Erythroblast (primary cell): ENCODE measurements around the gene NEMP2.

ENCODE experiments used
- DNase-seq, 2 experiments: peaks; one replicate each; lab custom pipeline; 2025; lab: John Stamatoyannopoulos, UW
- GATA1 ChIP-seq: IDR thresholded peaks from 2 replicates; pipeline ENCODE4 v1.6.1; 2011; ENCODE audit warnings: low read depth, mild to moderate bottlenecking, control low read depth, low read length, moderate library complexity
- POLR2A ChIP-seq: IDR thresholded peaks from 2 replicates; pipeline ENCODE4 v1.6.1; 2011; ENCODE audit warnings: mild to moderate bottlenecking, low read length

Gene NEMP2

DNA sequence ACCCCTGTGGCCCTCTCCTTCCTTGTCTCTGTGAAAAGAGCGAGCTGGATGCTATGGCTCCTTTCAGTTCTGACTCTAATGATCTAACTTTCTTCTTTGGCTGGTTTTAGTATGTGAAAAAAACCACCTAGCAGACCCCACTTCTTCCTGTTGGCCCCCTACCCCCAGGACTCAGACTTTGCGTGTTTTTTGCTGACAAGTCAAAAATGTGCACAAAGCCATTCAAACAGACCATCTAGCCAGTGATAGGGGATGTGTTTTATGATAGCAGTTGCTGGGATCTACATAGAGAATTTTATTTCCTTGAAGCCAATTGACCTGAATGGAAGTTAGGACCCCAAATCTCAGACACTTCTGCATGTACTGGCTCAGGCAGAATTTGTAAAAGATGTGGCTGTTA, 77.3 kb downstream of the NEMP2 start:
- no peak for TF ChIP-seq POLR2A
- no peak for TF ChIP-seq GATA1
- DNase-seq, result no peak

DNA sequence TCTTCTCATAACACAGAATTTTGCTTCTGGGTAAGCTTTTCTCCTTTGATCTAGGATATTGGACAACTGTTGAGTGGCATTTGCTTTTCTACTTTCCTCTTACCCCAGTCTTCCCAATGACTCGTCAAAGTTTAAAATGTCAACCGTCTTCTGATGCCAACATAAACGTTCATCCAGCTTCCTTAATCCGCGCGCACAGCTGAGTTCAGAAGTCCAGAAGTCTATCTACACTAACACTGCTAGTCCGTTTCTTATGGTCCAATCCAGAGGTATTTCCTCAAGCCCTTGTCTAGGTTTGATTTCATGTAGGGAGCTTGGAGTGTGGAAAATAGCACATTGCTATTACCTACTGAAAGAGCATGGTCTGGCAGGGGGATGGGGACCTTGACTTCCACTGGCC, 77.7 kb downstream of the NEMP2 start:
- DNase-seq, result no peak
- TF ChIP-seq GATA1, result no peak
- TF ChIP-seq POLR2A, result no peak

DNA sequence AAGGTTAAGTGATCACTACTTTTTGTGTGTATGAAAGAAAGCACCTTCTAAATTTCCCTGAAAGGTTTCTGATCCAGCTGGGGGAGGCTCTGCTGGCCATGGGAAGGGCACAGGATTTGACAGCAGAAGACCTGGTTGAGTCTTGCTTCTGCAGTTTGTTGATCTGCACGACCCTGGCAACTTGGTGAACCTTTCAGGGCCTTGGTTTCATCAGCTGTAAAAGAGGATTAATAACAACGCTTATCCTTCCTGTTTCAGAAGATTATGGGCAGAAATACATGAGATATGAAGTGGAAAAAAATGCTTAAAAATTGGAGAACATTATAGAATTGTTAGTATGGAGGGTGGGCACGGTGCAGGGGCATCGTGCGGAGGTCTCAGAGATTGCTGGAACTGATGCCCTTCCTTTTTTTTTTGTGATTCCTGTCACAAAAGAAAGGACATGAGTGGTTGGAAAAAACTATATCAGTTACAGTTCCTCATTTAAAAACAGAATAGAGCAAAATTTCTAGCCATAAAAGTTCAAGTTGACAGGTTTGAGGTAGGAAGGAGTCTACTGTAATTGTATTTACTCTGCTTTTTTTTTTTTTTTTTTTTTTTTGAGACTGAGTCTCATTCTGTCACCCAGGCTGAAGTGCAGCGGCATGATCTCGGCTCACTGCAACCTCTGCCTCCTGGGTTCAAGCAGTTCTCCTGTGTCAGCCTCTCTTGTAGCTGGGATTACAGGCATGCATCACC, 79.0 kb downstream of the NEMP2 start:
- TF ChIP-seq POLR2A, result no peak
- TF ChIP-seq GATA1, result no peak
- no peak for DNase-seq

DNA sequence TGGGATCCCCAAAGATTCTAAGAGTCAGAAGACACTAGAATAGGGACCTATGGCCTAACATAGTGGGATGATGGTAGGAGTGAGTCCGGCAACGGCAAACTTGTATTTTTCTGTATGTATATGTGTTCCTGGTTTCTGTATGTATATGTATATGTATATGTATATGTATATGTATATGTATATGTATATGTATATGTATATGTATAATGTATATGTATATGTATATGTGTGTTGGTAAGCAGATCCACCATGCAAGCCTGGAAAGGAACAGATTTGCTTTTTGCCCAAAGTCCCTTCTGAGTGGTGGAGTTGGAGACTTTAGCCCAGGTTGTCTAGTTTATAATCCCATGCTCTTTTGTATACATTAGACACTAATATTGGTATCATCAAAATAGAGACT, 79.7 kb downstream of the NEMP2 start:
- TF ChIP-seq GATA1 (no peak), POLR2A (no peak)
- no peak for DNase-seq
